HG03439 (cell line): ENCODE results near the gene MACIR.
A peak's percentile ranks its signal among the peaks of the same experiment; 100 is the strongest.

Experiments
- ATAC-seq: cut with Tn5 transposase; IDR thresholded peaks from one replicate; pipeline ENCODE4 v1.9.1; 2021; ENCODE audit warnings: mild to moderate bottlenecking, moderate library complexity; ENCODE audit not compliant: unreplicated experiment

The MACIR gene

GRCh38 chr5:103244398-103244797 is 14.2 kb upstream of the MACIR start:
- ATAC-seq: no peak

GRCh38 chr5:103245761-103246160 is 12.8 kb upstream of the MACIR start:
- no peak for ATAC-seq

- no peak for ATAC-seq
Observed at GRCh38 chr5:103247118-103247517, 11.4 kb upstream of the MACIR start.

- ATAC-seq: no peak
Observed at GRCh38 chr5:103249068-103249467, 9.5 kb upstream of the MACIR start.

GRCh38 chr5:103254921-103255320 is 3.6 kb upstream of the MACIR start:
- ATAC-seq: no peak

- no peak for ATAC-seq
Observed at GRCh38 chr5:103255691-103256090, 2.9 kb upstream of the MACIR start.

- ATAC-seq: no peak
Observed at GRCh38 chr5:103256178-103256577, 2.4 kb upstream of the MACIR start.

- ATAC-seq: peak; percentile 45
Observed at GRCh38 chr5:103258957-103259704, 568 bp downstream of the MACIR start.

GRCh38 chr5:103259705-103260355 is 1.3 kb downstream of the MACIR start:
- ATAC-seq: no peak

GRCh38 chr5:103260951-103261350 is 2.4 kb downstream of the MACIR start:
- peak; percentile 39 for ATAC-seq

- no peak for ATAC-seq
Observed at GRCh38 chr5:103262422-103262871, 3.9 kb downstream of the MACIR start.

GRCh38 chr5:103263054-103263453 is 4.5 kb downstream of the MACIR start:
- ATAC-seq: no peak

- no peak for ATAC-seq
Observed at GRCh38 chr5:103264508-103264907, 5.9 kb downstream of the MACIR start.

GRCh38 chr5:103270581-103270980 is 12.0 kb downstream of the MACIR start:
- no peak for ATAC-seq

GRCh38 chr5:103271570-103272289 is 13.2 kb downstream of the MACIR start:
- no peak for ATAC-seq

GRCh38 chr5:103272377-103272776 is 13.8 kb downstream of the MACIR start:
- no peak for ATAC-seq

GRCh38 chr5:103273952-103274351 is 15.4 kb downstream of the MACIR start:
- no peak for ATAC-seq

- no peak for ATAC-seq
Observed at GRCh38 chr5:103275851-103276250, 17.3 kb downstream of the MACIR start.

GRCh38 chr5:103280967-103281366 is 22.4 kb downstream of the MACIR start:
- no peak for ATAC-seq

- ATAC-seq: no peak
Observed at GRCh38 chr5:103283120-103283519, 24.6 kb downstream of the MACIR start.

GRCh38 chr5:103283869-103284268 is 25.3 kb downstream of the MACIR start:
- ATAC-seq: no peak

- ATAC-seq: no peak
Observed at GRCh38 chr5:103286622-103287021, 28.1 kb downstream of the MACIR start.
